ENCODE results near the gene ALG14. TPM values are rescaled to one million over a fixed set of nuclear protein-coding genes. Genes with fewer than 3 reads are reported as not detected.

ALG14 gene
- total RNA-seq, 1 experiment from 2014 or later: 5.7 TPM

DNA sequence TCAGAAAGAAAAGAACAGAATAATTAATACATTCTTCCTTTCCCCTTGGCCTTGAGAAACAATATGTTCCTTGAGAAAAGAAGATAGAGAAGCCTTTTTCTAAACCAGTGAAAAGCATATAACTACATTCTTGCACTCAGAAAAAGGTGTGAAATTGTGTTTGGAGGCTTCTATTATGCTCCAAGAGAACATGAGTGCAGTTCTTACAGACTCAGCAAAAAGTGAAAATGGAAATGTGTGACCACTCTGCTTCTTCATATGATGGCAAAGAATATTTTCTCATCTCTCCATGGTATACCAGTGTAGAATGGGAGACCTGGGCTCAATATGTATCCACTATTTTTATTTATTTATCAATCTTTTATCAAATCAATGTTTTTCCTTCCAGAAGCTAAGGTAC is 43.2 kb downstream of the ALG14 start:
- H3K9ac ChIP-seq (ENCODE audit: low read length): no peak overlapping the region
- ATAC-seq: no peak
- POLR2A ChIA-PET: no interaction called here
- no peak overlapping the region for H3K27ac ChIP-seq (ENCODE audit: low read depth, low read length)
- no peaks in the 10 kb centered on the region for H3K4me1 ChIP-seq (ENCODE audit: control insufficient read depth in 1 of 2, insufficient read depth in 2 of 2, low read length in 2 of 2)
- RAD21 ChIA-PET (ENCODE audit: low non-redundant PET in 1 of 2, low total read pairs in 2 of 2, uncharacterized antibody in 2 of 2, unreplicated experiment in 2 of 2): no interaction called here
- no peak for TF ChIP-seq JUND (IDR thresholded peaks at IDR 0.05)
- no peaks in the 10 kb centered on the region for H3K27me3 ChIP-seq (ENCODE audit: insufficient read depth, low read length)
- H4K20me1 ChIP-seq (ENCODE audit: insufficient read depth): no peaks in the 10 kb centered on the region
- BruUV-seq (replicated peaks): no TSS peak
- H3K4me3 ChIP-seq (replicated peaks in 1 of 2; ENCODE audit: low read depth in 1 of 2, low read length in 2 of 2): no peak overlapping the region
- H3K9me2 ChIP-seq (ENCODE audit: insufficient read depth): no peaks in the 10 kb centered on the region
- CTCF ChIA-PET: no interaction called here
- no peaks in the 10 kb centered on the region for H3K9me3 ChIP-seq (ENCODE audit: control insufficient read depth in 1 of 2, insufficient read depth in 1 of 2, low read depth in 1 of 2, low read length in 2 of 2)
- intact Hi-C loops (cut with micrococcal nuclease): no loop called here
- H3K36me3 ChIP-seq (ENCODE audit: control insufficient read depth in 1 of 2, insufficient read depth in 2 of 2, low read length in 2 of 2): no peaks in the 10 kb centered on the region
- H3K79me2 ChIP-seq (ENCODE audit: insufficient read depth, low read length): no peaks in the 10 kb centered on the region
- H2AFZ ChIP-seq (ENCODE audit: low read depth, low read length, poor library complexity, severe bottlenecking): no peak overlapping the region
- no peak overlapping the region for H3K4me2 ChIP-seq (ENCODE audit: low read length)
- DNase-seq (ENCODE audit: low read depth, low spot score): no peak

DNA sequence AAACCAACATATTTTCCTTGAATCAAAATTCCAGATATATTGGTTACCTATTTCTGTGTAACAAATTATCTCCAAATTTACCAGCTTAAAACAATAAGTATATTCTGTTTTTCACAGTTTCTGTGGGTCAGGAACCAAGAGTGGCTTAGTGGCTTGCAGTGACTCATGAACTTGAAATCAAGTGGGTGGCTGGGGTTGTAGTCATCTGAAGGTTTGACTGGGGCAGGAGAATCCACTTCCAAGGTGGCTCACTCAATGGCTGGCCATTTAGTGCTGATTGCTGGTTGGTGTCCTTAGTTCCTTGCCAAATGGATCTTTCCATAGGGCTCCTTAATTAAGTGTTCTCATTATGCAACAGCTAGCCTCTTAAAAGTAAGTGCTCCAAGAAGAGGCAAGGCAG is 43.8 kb downstream of the ALG14 start:
- no peak overlapping the region for H3K4me2 ChIP-seq (ENCODE audit: low read length)
- no peaks in the 10 kb centered on the region for H3K27me3 ChIP-seq (ENCODE audit: insufficient read depth, low read length)
- no peak for ATAC-seq
- no peaks in the 10 kb centered on the region for H4K20me1 ChIP-seq (ENCODE audit: insufficient read depth)
- peaks cover 3% of the 10 kb centered on the region in 2 experiments; a peak in 3 of 4 replicates for H3K4me1 ChIP-seq (ENCODE audit: control insufficient read depth in 1 of 2, insufficient read depth in 2 of 2, low read length in 2 of 2)
- no peak overlapping the region for H3K27ac ChIP-seq (ENCODE audit: low read depth, low read length)
- H3K9ac ChIP-seq (ENCODE audit: low read length): no peak overlapping the region
- no peak for DNase-seq (ENCODE audit: low read depth, low spot score)
- BruUV-seq (replicated peaks): no TSS peak
- H3K4me3 ChIP-seq (replicated peaks in 1 of 2; ENCODE audit: low read depth in 1 of 2, low read length in 2 of 2): no peak overlapping the region
- ChIA-PET RAD21 (ENCODE audit: low non-redundant PET in 1 of 2, low total read pairs in 2 of 2, uncharacterized antibody in 2 of 2, unreplicated experiment in 2 of 2) (no interaction called here), POLR2A (no interaction called here), CTCF (no interaction called here)
- TF ChIP-seq POLR2AphosphoS5 (IDR thresholded peaks at IDR 0.05; ENCODE audit: low read depth, low read length) (no peak), EGR1 (IDR thresholded peaks at IDR 0.05; ENCODE audit: low read depth) (0 out of 2 replicates have a peak, but pooled peaks have one; percentile 10)
- H3K36me3 ChIP-seq (ENCODE audit: control insufficient read depth in 1 of 2, insufficient read depth in 2 of 2, low read length in 2 of 2): no peaks in the 10 kb centered on the region
- no peak overlapping the region for H2AFZ ChIP-seq (ENCODE audit: low read depth, low read length, poor library complexity, severe bottlenecking)
- H3K9me3 ChIP-seq (ENCODE audit: control insufficient read depth in 1 of 2, insufficient read depth in 1 of 2, low read depth in 1 of 2, low read length in 2 of 2): no peaks in the 10 kb centered on the region
- intact Hi-C loops (cut with micrococcal nuclease): no loop called here
- no peaks in the 10 kb centered on the region for H3K79me2 ChIP-seq (ENCODE audit: insufficient read depth, low read length)
- H3K9me2 ChIP-seq (ENCODE audit: insufficient read depth): no peaks in the 10 kb centered on the region

- BruUV-seq (replicated peaks): no TSS peak
- Histone ChIP-seq H3K4me3 (replicated peaks in 1 of 2; ENCODE audit: low read depth in 1 of 2, low read length in 2 of 2) (no peak overlapping the region), H3K4me1 (ENCODE audit: control insufficient read depth in 1 of 2, insufficient read depth in 2 of 2, low read length in 2 of 2) (peaks cover 7 to 12% of the 10 kb centered on the region in 2 experiments), H3K9me2 (ENCODE audit: insufficient read depth) (no peaks in the 10 kb centered on the region), H3K27me3 (ENCODE audit: insufficient read depth, low read length) (no peaks in the 10 kb centered on the region), H3K27ac (ENCODE audit: low read depth, low read length) (no peak overlapping the region), H2AFZ (ENCODE audit: low read depth, low read length, poor library complexity, severe bottlenecking) (no peak overlapping the region), H3K79me2 (ENCODE audit: insufficient read depth, low read length) (no peaks in the 10 kb centered on the region), H3K9me3 (ENCODE audit: control insufficient read depth in 1 of 2, insufficient read depth in 1 of 2, low read depth in 1 of 2, low read length in 2 of 2) (no peaks in the 10 kb centered on the region), H3K36me3 (ENCODE audit: control insufficient read depth in 1 of 2, insufficient read depth in 2 of 2, low read length in 2 of 2) (no peaks in the 10 kb centered on the region), H4K20me1 (ENCODE audit: insufficient read depth) (no peaks in the 10 kb centered on the region), H3K4me2 (ENCODE audit: low read length) (no peak overlapping the region), H3K9ac (ENCODE audit: low read length) (no peak overlapping the region)
- ATAC-seq: no peak
- ChIA-PET POLR2A (no interaction called here), RAD21 (ENCODE audit: low non-redundant PET in 1 of 2, low total read pairs in 2 of 2, uncharacterized antibody in 2 of 2, unreplicated experiment in 2 of 2) (no interaction called here), CTCF (no interaction called here)
- DNase-seq (ENCODE audit: low read depth, low spot score): no peak
- intact Hi-C loops (cut with micrococcal nuclease): no loop called here
- TF ChIP-seq CBX3 (IDR thresholded peaks at IDR 0.05; ENCODE audit: low read depth): no peak
- no peak for TF ChIP-seq ZFX (IDR thresholded peaks at IDR 0.05)
- no peak for TF ChIP-seq ZNF274 (IDR thresholded peaks at IDR 0.05; ENCODE audit: low read depth, low read length)
Measured at GRCh38 chr1:95027046-95027445, 45.7 kb downstream of the ALG14 start.

All from HCT116 (cell line).